PFSK-1 (cell line): Measurements from ENCODE around the gene DAGLA.

Experiments
- FOXP2 ChIP-seq: optimal IDR thresholded peaks from 2 replicates; pipeline ENCODE3; 2011; ENCODE audit warnings: borderline replicate concordance, control low read depth, inconsistent platforms; ENCODE audit not compliant: insufficient read depth; ENCODE audit errors: extremely low read length, extremely low read depth
- POLR2AphosphoS5 ChIP-seq: IDR thresholded peaks from 2 replicates; pipeline ENCODE4 v1.6.1; 2012; ENCODE audit warnings: low read depth, mild to moderate bottlenecking, control low read depth, low read length, moderate library complexity
- REST ChIP-seq, 2 experiments: IDR thresholded peaks; 2 replicates each; pipeline versions ENCODE4 v1.6.1 to v1.8.0; 2011 to 2012; ENCODE audit warnings: low read depth in 2 of 2, low read length in 2 of 2, control low read depth in 1 of 2, inconsistent platforms in 1 of 2, mild to moderate bottlenecking in 1 of 2, moderate library complexity in 1 of 2; ENCODE audit not compliant: insufficient read depth in 1 of 2
- SIN3A ChIP-seq: IDR thresholded peaks from 2 replicates; pipeline ENCODE4 v1.6.1; 2012; ENCODE audit warnings: mild to moderate bottlenecking, low read length, moderate library complexity, borderline replicate concordance; ENCODE audit not compliant: insufficient read depth
- TAF1 ChIP-seq: IDR thresholded peaks from 2 replicates; pipeline ENCODE4 v1.6.1; 2012; ENCODE audit warnings: low read length, control low read depth, borderline replicate concordance; ENCODE audit not compliant: insufficient read depth

DAGLA gene

GRCh38 chr11:61775606-61776554 is 95.7 kb downstream of the DAGLA start:
- no peak for TF ChIP-seq REST (IDR thresholded peaks at IDR 0.05; ENCODE audit: insufficient read depth in 1 of 2, low read depth in 2 of 2, low read length in 2 of 2)
- no peak for TF ChIP-seq TAF1
- no peak for TF ChIP-seq SIN3A
- no peak for TF ChIP-seq FOXP2
- no peak for TF ChIP-seq POLR2AphosphoS5

- TF ChIP-seq TAF1 = no peak
- TF ChIP-seq REST (IDR thresholded peaks at IDR 0.05; ENCODE audit: insufficient read depth in 1 of 2, low read depth in 2 of 2, low read length in 2 of 2) = no peak
- no peak for TF ChIP-seq POLR2AphosphoS5
- no peak for TF ChIP-seq FOXP2
- no peak for TF ChIP-seq SIN3A
Observed at GRCh38 chr11:61776561-61777075, 96.4 kb downstream of the DAGLA start.

- TF ChIP-seq SIN3A (no peak), POLR2AphosphoS5 (no peak), TAF1 (no peak), REST (IDR thresholded peaks at IDR 0.05; ENCODE audit: insufficient read depth in 1 of 2, low read depth in 2 of 2, low read length in 2 of 2) (no peak), FOXP2 (no peak)
Observed at GRCh38 chr11:61777234-61778090, 97.3 kb downstream of the DAGLA start.

GRCh38 chr11:61778357-61778886 is 98.2 kb downstream of the DAGLA start:
- TF ChIP-seq POLR2AphosphoS5 (no peak), FOXP2 (no peak), REST (IDR thresholded peaks at IDR 0.05; ENCODE audit: insufficient read depth in 1 of 2, low read depth in 2 of 2, low read length in 2 of 2) (no peak), TAF1 (no peak), SIN3A (no peak)
